HG03097 (cell line): ENCODE measurements around the gene MEGF10.

Source experiments
- ATAC-seq: cut with Tn5 transposase; IDR thresholded peaks from one replicate; pipeline ENCODE4 v1.9.1; 2021; ENCODE audit not compliant: unreplicated experiment, low FRiP score

The MEGF10 gene

GRCh38 chr5:127363403-127363802 lies 72.8 kb downstream of the MEGF10 start:
- no peak for ATAC-seq

DNA sequence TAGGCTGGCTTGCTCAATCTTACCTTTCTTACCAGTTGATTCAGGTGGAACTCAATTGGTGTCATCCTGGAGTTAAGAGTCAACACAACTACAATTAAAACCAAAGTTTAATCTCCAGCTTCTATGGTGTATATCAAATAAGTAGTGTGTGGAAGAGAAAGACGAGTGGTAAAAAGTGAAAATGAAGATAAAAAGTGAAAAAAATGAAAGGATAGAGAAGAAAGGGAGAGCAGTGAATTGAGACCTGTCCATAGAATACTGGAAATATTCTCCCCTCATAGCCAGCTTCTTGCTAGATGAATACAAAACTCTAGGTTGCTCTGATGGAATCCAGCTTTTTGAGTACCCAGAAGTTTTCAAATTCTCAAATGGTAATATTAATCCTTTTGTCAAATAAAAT lies 76.4 kb downstream of the MEGF10 start:
- no peak for ATAC-seq

GRCh38 chr5:127367946-127368465 lies 77.4 kb downstream of the MEGF10 start:
- no peak for ATAC-seq

DNA sequence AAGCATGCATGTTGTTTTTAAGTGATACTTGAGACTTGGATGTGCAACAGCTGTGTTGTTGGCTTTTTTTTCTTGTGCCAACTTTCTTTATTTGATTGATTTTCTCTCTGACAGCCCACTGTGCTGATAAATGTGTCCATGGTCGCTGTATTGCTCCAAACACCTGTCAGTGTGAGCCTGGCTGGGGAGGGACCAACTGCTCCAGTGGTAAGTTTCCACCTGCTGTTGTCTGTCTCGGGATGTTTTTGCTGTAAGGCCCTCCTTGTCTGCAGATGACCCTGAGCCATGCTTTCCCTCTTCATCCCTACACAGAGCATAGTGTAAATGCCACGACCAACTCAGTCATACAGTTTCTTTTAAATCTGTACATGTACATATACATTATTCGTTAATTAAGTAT lies 79.2 kb downstream of the MEGF10 start:
- no peak for ATAC-seq

GRCh38 chr5:127370631-127371030 lies 80.0 kb downstream of the MEGF10 start:
- no peak for ATAC-seq

- ATAC-seq: no peak
Measured at GRCh38 chr5:127373858-127374491, 83.4 kb downstream of the MEGF10 start.

DNA sequence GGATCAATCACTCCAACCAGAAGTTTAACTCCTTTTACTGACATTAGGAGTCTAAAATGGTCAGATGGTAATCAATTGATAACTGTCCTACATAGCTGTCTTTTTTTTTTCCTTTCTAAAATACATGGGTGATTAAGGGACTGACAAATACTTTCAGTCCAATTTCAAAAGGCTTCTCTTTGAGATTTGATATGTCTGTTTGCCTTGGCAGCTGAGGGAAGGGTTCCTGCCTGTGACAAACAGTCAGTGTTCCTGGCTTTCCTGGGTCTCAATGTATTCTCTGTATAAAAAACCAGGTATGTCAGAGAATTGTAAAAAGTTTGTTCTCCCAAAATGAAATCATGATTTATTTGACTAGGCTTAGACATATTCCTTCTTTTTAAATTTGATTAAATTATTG lies 84.5 kb downstream of the MEGF10 start:
- ATAC-seq: no peak

GRCh38 chr5:127375544-127376091 lies 85.0 kb downstream of the MEGF10 start:
- no peak for ATAC-seq

GRCh38 chr5:127377651-127378050 lies 87.1 kb downstream of the MEGF10 start:
- ATAC-seq: no peak

DNA sequence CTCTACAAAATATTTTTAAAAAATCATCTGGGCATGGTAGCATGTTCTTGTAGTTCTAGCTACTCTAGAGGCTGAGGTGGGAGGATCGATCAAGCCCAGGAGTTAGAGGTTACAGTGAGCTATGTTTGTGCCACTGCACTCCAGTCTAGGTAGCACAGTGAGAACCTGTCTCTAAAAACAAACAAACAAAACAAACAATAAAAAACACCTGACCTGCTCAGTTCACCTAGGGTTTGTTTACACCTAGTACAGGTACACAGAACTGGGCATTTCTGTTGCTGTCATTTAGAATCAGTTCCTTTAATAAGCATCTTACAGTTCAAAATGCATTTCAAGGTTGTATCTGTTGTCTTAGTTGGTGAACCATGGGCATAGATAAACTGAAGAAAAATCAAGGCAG lies 95.3 kb downstream of the MEGF10 start:
- no peak for ATAC-seq

GRCh38 chr5:127386557-127386956 lies 96.0 kb downstream of the MEGF10 start:
- ATAC-seq: no peak

DNA sequence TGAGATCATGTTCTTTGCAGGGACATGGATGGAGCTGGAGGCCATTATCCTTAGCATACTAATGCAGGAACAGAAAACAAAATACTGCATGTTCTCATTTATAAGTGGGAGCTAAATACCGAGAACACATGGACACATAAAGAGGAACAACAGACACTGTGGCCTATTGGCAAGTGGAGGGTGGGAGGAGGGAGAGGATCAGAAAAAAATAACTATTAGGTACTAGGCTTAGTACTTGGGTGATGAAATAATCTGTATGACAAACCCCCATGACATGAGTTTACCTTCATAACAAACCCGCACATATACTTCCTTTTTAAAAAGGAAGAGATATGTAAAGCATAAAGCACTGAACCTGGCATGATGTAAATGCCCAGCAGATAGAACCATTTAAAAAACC lies 99.0 kb downstream of the MEGF10 start:
- no peak for ATAC-seq

DNA sequence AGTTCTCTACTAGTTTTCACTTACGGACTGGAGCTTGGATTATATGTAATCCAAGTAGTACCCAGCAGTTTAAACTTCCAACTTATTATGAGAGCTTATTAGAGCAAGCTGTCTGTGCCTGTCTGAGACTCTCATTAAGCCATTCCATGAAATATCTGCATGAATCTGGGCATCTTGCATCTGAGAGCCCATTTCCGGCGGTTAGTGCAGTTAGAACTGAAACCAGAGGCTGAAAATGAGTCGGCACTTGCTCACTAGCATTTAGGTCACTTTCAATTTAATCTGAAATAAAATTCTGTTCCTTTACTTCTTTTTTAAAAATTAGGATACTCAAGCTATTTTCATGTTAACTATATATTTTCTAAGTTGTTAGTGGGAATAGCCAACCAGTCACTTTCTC lies 102.2 kb downstream of the MEGF10 start:
- no peak for ATAC-seq

GRCh38 chr5:127396490-127397155 lies 106.0 kb downstream of the MEGF10 start:
- ATAC-seq: no peak

DNA sequence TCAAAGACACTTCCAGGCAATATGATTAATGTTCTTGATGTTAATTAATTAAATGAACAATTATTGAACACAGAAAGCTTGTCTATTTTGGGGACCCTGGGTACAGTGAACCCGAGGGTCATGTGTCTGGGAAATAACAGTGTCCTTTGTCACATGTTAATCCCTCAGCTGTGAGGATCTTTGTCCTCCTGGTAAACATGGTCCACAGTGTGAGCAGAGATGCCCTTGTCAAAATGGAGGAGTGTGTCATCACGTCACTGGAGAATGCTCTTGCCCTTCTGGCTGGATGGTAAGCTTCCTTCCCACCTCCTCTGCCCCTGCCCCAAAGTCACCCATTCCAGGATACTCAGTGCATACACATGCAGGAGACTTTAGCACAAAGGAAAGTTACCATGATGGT lies 107.9 kb downstream of the MEGF10 start:
- ATAC-seq: no peak

- ATAC-seq: no peak
Measured at GRCh38 chr5:127399068-127399467, 108.5 kb downstream of the MEGF10 start.

DNA sequence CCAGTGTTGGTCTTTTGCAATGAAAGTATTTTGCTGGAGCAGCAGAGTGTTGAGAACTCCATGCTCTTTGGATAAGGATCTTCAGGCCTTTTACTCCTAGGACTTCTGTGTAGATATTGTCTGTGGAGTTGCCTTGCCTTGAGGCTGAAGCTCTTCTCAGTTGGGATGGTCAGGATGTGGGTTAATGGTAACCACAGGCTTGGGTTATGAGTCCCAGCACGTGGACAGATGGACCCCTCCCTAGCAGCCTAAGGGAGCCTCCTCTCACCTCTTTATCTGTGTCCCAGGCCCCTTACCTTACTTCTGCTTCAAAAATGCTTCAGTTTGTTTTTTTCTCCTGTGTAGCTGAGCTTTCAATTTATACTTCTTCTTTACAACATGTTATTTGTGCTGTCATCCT lies 109.9 kb downstream of the MEGF10 start:
- no peak for ATAC-seq

DNA sequence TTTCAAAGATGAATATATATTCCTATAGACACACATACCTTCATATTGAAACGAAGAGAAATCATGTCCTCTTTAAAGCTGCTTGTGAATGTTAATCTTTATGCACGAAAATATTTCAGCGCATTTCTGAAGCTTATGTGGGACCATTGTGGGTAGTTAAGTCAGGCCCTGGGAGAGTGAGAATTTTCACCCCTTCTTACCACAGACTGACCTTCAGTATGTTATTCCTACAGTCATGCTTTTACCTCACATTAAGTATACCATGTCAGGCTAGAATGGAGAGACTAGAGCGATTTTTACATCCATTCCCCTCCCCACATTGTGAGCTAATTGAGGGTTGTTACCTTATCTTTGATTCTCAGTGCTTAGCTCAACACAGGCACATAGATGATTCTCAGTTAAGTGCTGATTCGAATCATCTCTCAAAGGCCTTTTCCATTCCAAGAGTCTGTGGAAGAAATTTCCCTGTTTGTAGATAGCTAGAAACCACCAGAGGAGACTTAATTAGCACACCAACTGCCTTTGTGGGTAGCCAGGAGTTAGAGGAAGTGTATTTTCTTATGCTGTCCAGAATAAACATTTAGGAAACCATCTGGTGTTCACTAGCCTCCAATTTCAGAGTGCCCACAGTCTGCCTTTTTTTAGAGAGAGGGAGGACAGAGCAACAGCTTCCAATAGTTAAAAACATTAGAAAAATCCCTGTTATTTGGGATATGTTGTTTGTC lies 110.5 kb downstream of the MEGF10 start:
- ATAC-seq: no peak

DNA sequence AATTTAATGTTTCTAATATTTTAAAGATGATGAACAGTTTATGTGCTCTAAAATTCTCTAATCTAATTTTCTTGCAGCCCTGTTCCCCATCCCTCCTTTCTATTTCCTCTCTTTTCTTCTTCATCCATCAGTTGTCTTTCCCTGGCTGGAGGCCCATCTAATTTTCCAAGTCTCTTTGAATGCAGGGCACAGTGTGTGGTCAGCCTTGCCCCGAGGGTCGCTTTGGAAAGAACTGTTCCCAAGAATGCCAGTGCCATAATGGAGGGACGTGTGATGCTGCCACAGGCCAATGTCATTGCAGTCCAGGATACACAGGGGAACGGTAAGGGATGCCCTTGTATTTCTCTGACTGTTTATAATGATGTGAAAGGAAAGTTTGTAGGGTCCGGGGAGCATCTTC lies 111.8 kb downstream of the MEGF10 start:
- no peak for ATAC-seq

- ATAC-seq: no peak
Measured at GRCh38 chr5:127404190-127404589, 113.6 kb downstream of the MEGF10 start.

DNA sequence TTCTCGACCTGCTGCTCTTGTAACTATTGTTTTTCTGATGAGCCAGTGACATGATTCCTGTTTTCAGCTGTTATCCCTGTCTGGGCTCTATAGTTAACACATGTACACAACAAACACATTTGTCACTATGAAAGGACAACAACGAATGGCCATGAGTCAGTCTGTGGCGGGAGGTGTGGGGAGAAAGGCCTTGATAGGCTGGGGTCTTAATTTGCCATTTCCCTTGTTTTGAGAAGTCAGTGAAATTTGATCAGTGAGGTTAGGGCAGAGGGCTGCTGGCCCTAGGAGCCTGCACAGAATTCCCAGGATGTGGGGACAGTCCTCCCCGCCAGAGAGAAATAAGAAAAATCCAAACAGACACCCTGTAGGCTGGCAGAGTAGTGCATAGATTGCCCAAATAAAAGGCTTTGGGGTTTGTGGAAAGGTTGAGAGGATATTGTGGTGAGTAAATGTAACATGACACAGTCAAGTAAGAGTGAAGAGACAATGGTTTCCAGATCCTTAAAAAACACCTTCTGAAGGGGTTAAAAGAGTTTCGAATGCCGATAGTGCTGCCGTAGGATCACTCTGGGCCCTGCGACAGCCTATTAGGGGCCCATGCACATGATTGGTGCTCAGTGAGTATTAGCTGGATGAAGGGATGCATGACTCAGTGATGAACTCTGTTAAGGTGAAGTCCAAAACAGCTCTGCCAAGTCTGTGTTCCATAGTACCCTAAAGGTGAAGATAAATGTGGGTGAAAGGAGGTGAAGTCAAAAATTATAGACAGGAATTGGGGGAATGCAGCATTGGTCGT lies 115.9 kb downstream of the MEGF10 start:
- ATAC-seq: no peak
